GM23248 (cell line): Measurements from ENCODE around the gene ABCA2.

Source experiments
- EZH2 ChIP-seq: fragments of 200-600 bp; sonication (generic); IDR thresholded peaks from 2 replicates; pipeline ENCODE4 v1.6.1; 2018; ENCODE audit warnings: antibody characterized with exemption, mild to moderate bottlenecking; ENCODE audit not compliant: insufficient read depth, poor library complexity, severe bottlenecking
- EZH2phosphoT487 ChIP-seq: fragments of 200-600 bp; sonication (generic); IDR thresholded peaks from 2 replicates; pipeline ENCODE4 v1.6.1; 2018; ENCODE audit warnings: antibody characterized with exemption, moderate library complexity, mild to moderate bottlenecking, low read depth; ENCODE audit not compliant: insufficient read depth

DNA sequence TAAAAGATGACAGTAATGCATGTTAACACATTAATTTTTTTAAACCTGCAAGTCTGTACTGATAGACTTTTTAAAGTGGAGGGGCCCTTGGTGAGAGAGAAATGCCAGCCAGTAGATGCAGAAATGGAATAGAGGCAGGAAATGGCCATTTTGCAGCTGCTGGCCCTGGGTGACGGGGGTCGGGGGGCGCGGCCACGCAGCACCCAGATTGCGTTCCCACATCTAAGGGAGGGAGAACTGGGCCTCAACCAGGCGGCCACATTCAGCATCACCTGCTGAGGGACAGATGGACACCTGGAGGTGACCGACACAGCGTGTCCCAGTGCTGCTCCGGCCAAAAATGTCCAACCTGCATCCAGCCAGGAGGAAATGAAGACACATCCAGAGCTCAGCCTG, 25.4 kb downstream of the ABCA2 start:
- TF ChIP-seq EZH2 = no peak
- no peak for TF ChIP-seq EZH2phosphoT487
